ENCODE results near the gene ALK.

The ALK gene

GRCh38 chr2:29452036-29452435, 469.4 kb downstream of the ALK start:
- no peak for DNase-seq (ENCODE audit: low read depth in 2 of 2)

- DNase-seq (ENCODE audit: low read depth in 2 of 2): no peak
These were observed 470.7 kb downstream of the ALK start for GRCh38 chr2:29450596-29451222.

- no peak for DNase-seq (ENCODE audit: low read depth in 2 of 2)
These were observed 471.9 kb downstream of the ALK start for GRCh38 chr2:29449499-29449898.

- DNase-seq (ENCODE audit: low read depth in 2 of 2): no peak
These were observed 473.2 kb downstream of the ALK start for GRCh38 chr2:29448096-29448688.

GRCh38 chr2:29447513-29447912, 473.9 kb downstream of the ALK start:
- DNase-seq (ENCODE audit: low read depth in 2 of 2): no peak

- no peak for DNase-seq (ENCODE audit: low read depth in 2 of 2)
These were observed 474.5 kb downstream of the ALK start for GRCh38 chr2:29446847-29447246.

GRCh38 chr2:29444150-29444549, 477.2 kb downstream of the ALK start:
- no peak for DNase-seq (ENCODE audit: low read depth in 2 of 2)

- DNase-seq (ENCODE audit: low read depth in 2 of 2): no peak
These were observed 477.8 kb downstream of the ALK start for GRCh38 chr2:29443627-29444026.

GRCh38 chr2:29443151-29443550, 478.2 kb downstream of the ALK start:
- DNase-seq (ENCODE audit: low read depth in 2 of 2): no peak

GRCh38 chr2:29440921-29441623, 480.3 kb downstream of the ALK start:
- no peak for DNase-seq (ENCODE audit: low read depth in 2 of 2)

- DNase-seq (ENCODE audit: low read depth in 2 of 2): no peak
These were observed 487.5 kb downstream of the ALK start for GRCh38 chr2:29433920-29434319.

GRCh38 chr2:29433128-29433527, 488.3 kb downstream of the ALK start:
- DNase-seq (ENCODE audit: low read depth in 2 of 2): no peak

- no peak for DNase-seq (ENCODE audit: low read depth in 2 of 2)
These were observed 489.9 kb downstream of the ALK start for GRCh38 chr2:29431485-29431884.

- no peak for DNase-seq (ENCODE audit: low read depth in 2 of 2)
These were observed 490.8 kb downstream of the ALK start for GRCh38 chr2:29430382-29431112.

- no peak for DNase-seq (ENCODE audit: low read depth in 2 of 2)
These were observed 495.0 kb downstream of the ALK start for GRCh38 chr2:29426354-29426753.

GRCh38 chr2:29425866-29426265, 495.5 kb downstream of the ALK start:
- no peak for DNase-seq (ENCODE audit: low read depth in 2 of 2)

- DNase-seq (ENCODE audit: low read depth in 2 of 2): no peak
These were observed 498.2 kb downstream of the ALK start for GRCh38 chr2:29423061-29423666.

- no peak for DNase-seq (ENCODE audit: low read depth in 2 of 2)
These were observed 500.2 kb downstream of the ALK start for GRCh38 chr2:29420999-29421782.

GRCh38 chr2:29420464-29420863, 500.9 kb downstream of the ALK start:
- no peak for DNase-seq (ENCODE audit: low read depth in 2 of 2)

- DNase-seq (ENCODE audit: low read depth in 2 of 2): no peak
These were observed 503.8 kb downstream of the ALK start for GRCh38 chr2:29417630-29418029.

GRCh38 chr2:29412197-29412925, 509.0 kb downstream of the ALK start:
- DNase-seq (ENCODE audit: low read depth in 2 of 2): no peak

Data from stimulated activated CD4-positive, alpha-beta T cell treated with anti-CD3 and anti-CD28 coated beads, Interleukin-12 subunit alpha, Interleukin-12 subunit beta, amount 100 ng/mL, for 24 hours (primary cell).